GM19239 (cell line): ENCODE measurements around the gene SASH1.

Source experiments
- DNase-seq: peaks from one replicate; pipeline ENCODE4 v3.0.0; 2011; ENCODE audit warnings: low spot score; ENCODE audit not compliant: insufficient read length
- FAIRE-seq: peaks from 2 replicates; lab custom pipeline; 2011; peaks lifted over from hg19 to GRCh38; lab: Jason Lieb, UNC

The SASH1 gene

DNA sequence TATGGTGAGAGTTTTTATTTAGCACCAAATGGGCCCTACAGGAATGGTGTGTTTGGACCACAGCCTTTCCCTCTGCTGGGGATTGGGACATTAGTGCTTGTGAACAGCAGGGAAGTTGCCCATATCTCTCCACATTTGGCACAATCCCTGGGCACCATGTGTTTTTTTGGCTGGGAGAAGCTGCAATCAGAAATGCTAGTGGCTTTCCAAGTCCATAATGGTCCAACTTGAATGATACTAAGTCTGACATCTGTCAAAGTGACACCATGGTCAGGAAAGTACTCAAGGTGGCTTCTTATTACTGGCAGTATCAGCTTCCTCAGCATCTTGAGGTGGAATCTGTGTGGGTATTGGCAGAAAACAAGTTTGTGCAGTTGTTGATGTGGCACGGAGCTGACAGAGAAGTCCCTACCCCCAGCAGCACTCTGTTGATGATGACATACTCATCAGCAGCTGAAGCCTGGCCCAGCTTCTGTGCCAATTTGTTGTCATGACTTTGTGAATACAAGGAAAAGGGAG, 53.0 kb downstream of the SASH1 start:
- no peak for DNase-seq

DNA sequence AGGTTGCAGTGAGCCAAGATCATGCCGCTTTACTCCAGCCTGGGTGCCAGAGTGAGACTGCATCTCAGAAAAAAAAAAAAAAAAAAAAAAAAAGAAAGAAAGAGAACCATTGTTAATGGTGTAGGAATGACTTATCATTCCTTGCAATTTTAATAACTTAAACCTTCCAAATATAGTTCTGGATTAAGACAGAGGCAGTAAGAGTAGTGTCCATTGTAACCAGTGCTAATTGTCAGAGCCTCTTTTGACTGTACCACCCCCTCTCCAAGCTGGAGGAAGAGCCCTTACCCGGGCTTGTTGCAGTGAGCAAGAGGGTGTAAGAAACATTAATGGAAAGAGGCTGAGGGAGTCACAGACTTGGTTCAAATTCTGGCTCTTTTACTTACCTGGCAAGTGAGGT, 53.8 kb downstream of the SASH1 start:
- no peak for FAIRE-seq
- DNase-seq: no peak

More for the DNA sequence above, 53.0 kb downstream of the SASH1 start:
- no peak for FAIRE-seq

DNA sequence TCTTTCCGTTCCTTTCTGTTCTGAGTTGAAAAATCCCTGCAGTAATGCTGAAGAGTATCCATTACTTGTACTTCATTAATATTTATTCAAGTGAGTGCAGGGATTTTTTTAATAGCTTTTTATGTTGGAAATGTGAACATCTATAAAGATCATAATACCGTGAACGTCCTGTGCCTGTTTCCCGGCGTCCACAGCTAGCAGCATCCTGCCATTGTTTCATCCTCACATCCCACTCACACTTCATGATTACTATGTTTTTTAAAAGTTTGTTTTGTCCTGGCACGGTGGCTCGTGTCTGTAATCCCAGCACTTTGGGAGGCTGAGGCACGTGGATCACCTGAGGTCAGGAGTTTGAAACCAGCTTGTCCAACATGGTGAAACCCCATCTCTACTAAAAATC, 54.3 kb downstream of the SASH1 start:
- FAIRE-seq (no peak), DNase-seq (no peak)

DNA sequence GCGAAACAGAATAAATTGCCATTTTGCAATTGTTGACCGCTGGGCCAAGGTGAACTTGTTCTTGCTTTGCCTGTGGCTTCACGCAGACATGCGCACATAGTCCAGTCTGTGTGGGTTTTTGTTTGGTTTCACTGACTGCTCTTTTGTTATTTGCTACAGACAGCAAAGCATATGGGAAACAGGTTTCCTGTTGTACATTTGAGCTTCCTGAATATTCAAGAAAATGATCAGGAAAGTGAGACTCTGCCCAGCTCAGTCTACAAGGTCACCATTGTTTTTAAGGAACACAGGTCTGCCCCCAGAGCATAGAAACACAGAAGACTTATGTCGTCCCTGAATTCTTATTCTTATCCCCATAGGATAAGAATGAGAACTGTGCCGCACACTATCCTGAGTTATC, 55.6 kb downstream of the SASH1 start:
- no peak for DNase-seq
- FAIRE-seq: no peak

DNA sequence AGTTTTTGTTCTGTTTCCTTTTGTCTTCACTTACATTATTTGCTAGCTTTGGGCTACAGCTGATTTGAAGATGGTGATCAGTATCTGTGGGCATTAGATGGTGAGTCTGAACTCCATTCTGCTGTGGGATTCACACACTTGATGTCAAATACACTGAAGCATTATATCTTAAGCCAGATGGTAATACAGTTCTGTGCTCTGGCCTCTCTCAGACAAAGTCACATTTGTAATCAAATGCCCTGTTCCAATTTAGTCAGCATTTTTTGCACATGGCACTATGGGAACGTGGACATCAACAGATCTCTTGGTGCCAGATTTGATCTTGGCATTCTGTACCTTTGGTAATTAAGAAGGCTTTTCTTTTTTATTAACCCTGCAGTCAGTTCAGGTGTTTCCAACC, 56.0 kb downstream of the SASH1 start:
- no peak for FAIRE-seq
- no peak for DNase-seq

DNA sequence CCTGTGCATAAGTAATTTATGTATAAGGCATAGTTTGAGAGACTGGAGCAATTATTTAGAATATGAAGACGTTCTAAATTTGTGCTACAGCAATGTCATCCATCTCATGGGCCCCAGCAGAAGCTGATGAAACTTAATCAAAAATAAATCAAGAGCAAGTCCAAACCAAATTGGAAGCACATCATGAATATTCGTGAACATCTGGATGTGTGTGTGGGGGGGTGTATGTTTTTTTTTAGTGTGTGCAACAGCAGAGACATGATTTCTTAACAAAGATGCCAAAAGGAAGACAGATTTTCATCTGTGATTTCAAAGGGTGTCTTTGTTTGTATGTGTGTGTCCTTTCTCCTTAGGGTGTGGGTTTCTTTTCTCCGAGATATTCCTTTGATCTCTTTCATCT, 58.9 kb downstream of the SASH1 start:
- DNase-seq (no peak), FAIRE-seq (no peak)

DNA sequence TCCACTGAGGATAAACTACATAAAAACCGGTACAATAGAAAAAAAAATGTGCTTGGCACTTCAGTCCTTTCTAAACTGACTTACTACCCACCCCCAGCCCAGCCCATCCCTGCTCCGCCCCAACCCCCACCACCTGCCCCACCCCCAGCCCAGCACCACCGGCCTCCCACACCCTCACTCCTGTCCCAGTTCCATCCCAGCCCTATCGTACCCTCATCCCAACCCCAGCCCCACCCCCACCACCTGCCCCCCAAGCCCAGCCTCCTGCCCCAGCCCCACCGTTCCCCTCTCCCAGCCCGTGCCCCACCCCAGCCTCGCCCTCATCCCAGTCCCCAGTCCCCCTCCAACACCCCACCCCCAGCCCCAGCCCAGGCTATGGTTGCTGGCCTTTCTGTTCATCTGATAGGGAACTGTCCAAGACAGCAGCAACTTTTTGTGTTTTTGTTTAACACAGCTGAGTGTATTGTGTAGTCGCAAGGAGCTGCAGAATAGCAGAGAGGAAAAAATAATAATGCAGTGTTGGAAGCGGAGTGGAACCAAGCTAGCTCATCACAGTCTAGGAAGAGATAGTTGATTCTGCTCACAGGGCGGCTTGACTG, 61.9 kb downstream of the SASH1 start:
- DNase-seq (no peak), FAIRE-seq (no peak)

DNA sequence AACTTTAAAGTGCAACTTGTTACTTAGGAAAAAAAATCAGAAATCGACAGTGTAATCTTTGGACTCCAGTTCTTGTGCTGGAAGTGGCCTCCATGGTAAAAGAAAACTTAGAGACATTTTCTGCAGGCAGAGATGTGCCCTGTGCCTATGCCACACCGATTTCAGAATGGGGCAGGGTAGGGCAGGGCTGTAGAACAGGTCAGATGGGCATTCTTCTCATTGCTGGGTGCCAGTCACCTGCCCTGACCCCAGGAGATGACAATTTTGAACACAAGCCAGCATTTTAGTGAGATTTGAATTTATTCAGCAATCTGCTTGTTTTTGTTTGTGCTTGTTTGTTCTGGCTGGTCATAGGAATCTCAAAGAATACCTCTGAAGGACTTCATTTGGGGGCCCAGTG, 63.3 kb downstream of the SASH1 start:
- no peak for DNase-seq
- no peak for FAIRE-seq

DNA sequence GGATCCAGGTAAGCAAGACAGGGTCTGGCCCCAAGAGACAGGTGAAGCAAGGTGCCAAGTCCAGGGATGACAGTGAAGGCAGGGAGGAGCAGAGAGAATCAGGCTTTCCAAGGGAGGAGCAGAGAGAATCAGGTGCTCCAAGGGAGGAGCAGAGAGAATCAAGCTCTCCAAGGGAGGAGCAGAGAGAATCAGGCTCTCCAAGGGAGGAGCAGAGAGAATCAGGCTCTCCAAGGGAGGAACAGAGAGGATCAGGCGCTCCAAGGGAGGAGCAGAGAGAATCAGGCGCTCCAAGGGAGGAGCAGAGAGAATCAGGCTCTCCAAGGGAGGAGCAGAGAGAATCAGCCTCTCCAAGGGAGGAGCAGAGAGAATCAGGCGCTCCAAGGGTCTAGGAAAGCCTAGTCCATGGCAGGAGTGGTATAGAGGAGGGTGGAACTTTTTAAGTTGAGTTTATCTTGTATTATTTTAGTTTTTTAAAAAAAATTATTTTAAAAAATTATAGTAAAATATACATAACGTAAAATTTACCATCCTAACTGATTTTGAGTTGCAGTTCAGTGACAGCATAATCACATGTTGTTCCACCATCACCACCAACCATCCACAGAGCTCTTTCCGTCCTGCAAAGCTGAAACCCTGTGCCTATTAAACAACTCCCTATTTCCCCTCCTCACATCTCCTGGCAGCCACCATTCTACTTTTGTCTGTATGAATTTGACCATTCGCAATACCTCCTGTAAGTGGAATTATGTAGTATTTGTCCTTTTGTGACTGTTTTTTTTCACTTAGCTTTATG, 64.1 kb downstream of the SASH1 start:
- FAIRE-seq (no peak), DNase-seq (no peak)

DNA sequence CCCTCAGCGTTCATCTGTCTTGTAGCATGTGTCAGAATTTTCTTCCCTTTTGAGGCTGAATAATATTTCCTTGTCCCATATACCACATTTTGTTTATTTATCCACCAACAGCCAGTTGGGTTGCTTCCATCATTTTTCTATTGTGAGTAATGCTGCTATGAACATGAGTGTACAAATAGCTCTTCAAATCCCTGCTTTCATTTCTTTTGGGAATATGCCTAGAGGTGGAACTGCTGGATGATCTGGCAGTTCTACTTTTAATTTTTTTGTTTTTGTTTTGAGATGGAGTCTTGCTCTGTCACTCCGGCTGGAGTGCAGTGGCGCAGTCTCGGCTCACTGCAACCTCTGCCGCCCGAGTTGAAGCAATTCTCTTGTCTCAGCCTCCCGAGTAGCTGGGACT, 64.7 kb downstream of the SASH1 start:
- no peak for DNase-seq
- FAIRE-seq: no peak

DNA sequence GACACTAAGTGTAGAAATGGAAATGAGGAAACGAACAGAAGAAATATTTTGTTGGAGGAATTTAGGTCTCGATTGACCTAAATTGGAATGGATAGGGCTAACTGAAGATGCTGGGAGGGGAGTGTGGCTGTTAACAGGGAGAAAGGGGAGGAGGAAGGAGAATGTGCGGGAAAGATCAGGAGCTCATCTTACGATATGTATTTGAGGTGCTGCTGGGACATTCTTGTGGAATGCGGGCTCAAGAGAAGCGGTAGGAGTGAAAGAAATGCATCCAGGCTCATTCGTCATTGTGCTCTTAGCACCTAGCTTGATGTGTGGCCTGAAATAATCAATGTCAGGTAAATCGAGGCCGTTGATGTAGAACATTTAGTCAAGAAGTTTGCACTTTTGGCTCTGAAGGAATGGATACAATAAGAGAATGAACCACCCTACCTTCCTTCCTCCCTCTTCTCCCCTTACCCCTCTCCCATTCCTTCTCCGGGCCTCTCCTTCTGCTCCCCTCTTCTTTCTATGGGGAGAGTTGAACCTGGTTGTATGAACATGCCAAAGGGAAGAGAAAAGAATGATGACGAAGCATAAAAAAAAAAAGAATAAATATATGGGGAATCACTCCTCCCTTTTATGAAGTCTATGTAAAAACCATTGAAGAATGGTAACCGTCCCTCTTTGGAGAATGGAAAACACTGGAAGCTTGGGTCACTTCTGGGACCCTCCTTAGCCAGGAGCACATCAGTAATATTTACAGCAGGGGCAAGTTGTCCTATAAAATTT, 70.9 kb downstream of the SASH1 start:
- DNase-seq (no peak), FAIRE-seq (no peak)

DNA sequence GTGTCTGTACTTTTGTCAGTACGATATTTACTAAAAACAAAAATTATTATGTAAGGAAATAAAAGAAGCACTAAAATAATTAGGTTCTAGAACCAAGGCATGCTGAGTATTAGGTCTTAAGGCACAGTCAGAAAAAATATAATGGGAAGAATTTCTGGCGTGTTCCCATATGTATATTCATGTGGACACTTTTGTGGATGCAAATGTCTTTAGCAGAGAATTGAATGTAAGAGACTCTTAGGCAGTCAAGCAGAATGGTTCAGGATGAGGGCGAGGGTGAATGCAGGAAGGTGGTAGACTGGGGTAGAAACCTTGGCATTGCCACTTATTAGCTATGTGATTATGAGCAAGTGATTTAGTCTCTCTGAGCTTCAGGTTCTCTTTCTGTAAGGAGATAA, 71.5 kb downstream of the SASH1 start:
- no peak for FAIRE-seq
- no peak for DNase-seq

DNA sequence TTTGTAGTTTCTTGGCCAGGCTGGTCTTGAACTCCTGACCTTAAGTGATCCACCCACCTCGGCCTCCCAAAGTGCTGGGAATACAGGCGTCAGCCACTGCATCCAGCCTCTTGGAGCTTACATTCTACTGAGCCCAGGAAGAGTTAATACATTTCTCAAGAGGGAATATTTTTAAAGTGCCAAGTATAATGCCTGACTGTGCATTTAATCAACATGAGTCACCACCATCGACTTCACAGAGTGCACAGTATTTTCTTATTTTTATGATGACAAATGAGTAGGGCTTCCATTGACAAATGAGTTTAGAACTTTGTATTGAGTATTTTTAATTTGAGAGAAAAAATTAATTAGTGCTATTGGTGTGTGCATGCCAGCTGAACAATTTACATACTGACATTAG, 72.2 kb downstream of the SASH1 start:
- no peak for DNase-seq
- no peak for FAIRE-seq

DNA sequence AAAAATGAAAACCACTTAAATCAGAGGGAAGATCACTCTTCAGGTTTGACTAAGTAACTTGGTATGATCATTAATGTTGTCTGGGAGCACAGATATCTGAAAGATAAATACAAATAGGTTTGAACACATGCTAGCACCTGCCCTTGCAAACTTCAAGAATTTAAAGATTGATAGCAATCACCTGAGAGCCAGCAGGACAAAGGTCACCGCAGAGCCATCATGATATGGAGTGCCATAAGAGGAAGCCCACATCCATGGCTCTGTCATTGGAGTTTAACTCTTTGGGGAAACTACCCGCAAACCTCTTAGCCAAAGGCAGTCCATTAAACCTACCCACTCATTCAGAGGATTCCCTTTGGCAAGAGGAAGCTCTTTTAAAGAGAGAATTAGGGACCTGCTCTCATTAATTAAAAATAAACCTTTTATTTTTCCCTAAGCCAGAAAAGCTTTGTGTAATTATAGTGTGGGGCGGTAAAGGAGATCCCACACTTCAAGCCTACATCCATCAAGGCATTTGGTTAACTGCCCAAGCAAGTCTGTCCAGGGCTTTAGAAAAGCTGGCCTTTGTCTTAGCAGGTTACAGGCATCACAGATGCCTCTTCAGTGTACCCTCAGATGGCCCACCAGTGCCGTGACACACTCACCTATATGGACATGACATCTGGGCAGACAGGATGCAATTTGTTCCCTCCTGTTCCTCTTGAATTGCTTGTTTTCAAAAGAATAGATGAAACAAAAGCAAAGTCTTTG, 73.0 kb downstream of the SASH1 start:
- FAIRE-seq (no peak), DNase-seq (no peak)

DNA sequence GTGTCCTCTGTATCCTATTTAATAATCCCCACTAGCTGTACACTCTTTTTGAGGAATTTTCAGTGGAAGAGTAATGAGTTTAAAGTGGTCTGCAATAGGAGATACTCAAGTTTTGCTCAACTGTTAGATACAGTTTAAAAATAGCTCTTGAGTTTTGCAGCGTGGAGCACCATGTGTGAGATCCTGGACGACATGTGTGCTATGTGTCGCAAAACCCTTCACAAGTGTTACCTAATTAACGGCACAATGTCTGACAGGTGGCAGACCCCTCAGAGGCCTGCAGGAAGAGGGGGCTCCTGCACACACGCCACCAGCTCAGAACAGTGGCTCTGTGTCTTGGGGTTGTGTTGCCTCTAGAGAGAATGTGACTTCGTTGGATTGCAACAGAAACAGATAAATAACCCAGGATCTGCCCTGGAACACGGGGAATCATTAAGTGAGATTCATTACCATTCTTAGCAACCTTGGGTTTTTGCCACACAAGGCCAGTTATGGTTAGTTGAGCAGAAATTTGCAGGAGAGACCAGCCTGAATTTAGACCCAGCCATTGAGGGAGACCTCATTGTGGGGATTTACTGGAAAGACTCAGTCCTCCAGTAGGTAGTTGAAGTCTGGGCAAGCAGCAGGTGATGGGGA, 73.8 kb downstream of the SASH1 start:
- DNase-seq: no peak
- FAIRE-seq: no peak

DNA sequence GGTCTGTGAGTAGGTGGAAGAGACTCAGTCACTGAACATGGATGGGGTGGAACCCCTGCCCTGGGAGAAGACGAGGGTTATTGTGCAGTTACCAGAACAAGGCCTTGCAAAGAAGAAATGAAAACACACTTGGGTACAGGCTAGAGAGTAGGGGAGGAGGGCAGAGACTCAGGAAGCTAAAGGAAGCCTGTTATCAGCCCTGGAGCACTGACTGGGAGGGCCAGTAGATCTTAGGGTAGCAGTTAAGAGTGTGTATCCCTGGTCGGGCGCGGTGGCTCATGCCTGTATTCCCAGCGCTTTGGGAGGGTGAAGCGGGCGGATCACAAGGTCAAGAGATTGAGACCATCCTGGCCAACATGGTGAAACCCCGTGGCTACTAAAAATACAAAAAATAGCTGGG, 74.4 kb downstream of the SASH1 start:
- FAIRE-seq: no peak
- DNase-seq: no peak

DNA sequence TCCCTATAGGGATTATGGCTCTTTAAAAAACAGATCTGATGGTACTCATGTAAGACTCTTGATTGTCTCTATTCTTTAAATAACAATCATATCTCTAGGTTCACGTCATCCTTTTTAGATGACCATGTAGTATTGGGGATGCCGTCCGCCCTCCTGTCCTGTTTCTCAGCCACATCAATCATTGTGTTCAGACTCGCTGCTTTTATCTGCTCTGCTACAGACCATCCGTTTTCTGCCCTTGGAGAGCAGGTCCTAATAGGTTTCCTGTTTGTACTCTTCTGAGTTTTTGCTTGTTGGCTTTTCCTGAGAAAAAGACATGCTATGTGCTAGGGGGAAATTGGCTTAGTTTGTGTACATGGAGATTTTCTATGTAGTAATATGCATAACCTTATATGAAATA, 76.8 kb downstream of the SASH1 start:
- FAIRE-seq: no peak
- DNase-seq: no peak

DNA sequence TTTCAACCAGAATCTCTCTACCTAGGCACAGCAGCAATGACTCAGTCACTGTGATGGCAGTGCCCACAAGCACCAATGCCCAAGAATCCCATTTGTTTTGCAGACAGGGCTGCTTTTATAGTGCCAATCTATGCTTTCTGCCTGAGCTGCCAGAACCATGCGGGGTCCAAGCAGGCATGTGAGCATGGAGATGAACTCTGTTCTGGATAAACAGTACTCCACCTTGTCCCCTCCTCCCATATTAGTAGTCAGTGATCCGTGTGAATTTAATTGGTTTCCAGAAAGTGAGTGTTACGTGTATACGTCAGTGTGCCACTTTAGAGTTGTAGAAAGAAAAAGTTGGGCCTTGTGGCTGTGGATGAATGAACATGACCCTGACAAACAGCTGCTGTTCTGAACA, 79.4 kb downstream of the SASH1 start:
- FAIRE-seq (no peak), DNase-seq (no peak)

DNA sequence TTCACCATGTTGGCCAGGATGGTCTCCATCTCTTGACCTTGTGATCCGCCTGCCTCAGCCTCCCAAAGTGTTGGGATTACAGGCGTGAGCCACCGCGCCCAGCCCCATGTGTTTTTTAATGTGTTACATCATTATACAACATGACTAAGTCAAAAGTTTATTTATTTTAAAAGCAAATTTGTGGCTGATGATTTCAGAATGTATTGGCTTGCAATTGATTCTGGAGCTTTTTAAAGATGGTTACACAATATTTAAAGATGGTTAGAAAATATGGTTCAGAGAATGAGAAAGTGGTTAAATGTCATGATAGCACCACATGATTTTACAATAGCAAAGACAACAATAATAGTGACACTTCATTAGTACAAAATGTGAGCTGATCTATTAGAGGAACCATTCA, 80.5 kb downstream of the SASH1 start:
- no peak for DNase-seq
- FAIRE-seq: no peak
